CD4-positive, alpha-beta T cell treated with Interleukin-10 for 1 hour (primary cell): ENCODE data around the gene RCAN1.
"Not testable (repeated sequence)": the region's sequence is repeated elsewhere in the genome, so short reads cannot be mapped to it uniquely, and the experiment has no call there.

ENCODE experiments used
- DNase-seq: peaks from one replicate; pipeline ENCODE4 v3.0.0-alpha.2; 2020

The RCAN1 gene

GRCh38 chr21:34511787-34512455 lies 103.0 kb downstream of the RCAN1 start, which contains the start of gene KCNE1:
KCNE1 (minus strand) TSS chr21:34512210; CDS start chr21:34449634, 62,576 bp downstream.
- no peak for DNase-seq

GRCh38 chr21:34511181-34511580 lies 103.7 kb downstream of the RCAN1 start:
- DNase-seq, result no peak

GRCh38 chr21:34510148-34511142 lies 104.5 kb downstream of the RCAN1 start:
- DNase-seq, result peak; percentile 18

GRCh38 chr21:34509151-34509550 lies 105.8 kb downstream of the RCAN1 start:
- DNase-seq, result no peak

- DNase-seq, result no peak
These were observed 110.3 kb downstream of the RCAN1 start for GRCh38 chr21:34504595-34504994.

GRCh38 chr21:34502480-34503106 lies 112.3 kb downstream of the RCAN1 start:
- DNase-seq, result no peak

GRCh38 chr21:34501716-34502115 lies 113.2 kb downstream of the RCAN1 start:
- DNase-seq, result no peak

GRCh38 chr21:34500191-34500590 lies 114.7 kb downstream of the RCAN1 start:
- no peak for DNase-seq

- DNase-seq, result no peak
These were observed 115.8 kb downstream of the RCAN1 start for GRCh38 chr21:34499116-34499515.

- no peak for DNase-seq
These were observed 116.3 kb downstream of the RCAN1 start for GRCh38 chr21:34498623-34499022.

GRCh38 chr21:34483854-34484253 lies 131.1 kb downstream of the RCAN1 start:
- not testable (repeated sequence) for DNase-seq

- not testable (repeated sequence) for DNase-seq
These were observed 131.5 kb downstream of the RCAN1 start for GRCh38 chr21:34483435-34483834.

- DNase-seq, result not testable (repeated sequence)
These were observed 147.6 kb downstream of the RCAN1 start for GRCh38 chr21:34467333-34467732.
